ENCODE results near the gene STX18. TPM values are rescaled to one million over a fixed set of nuclear protein-coding genes. Genes with fewer than 3 reads are reported as not detected.
A peak's percentile ranks its signal among the peaks of the same experiment; 100 is the strongest.

STX18 gene
- total and polyA plus RNA-seq, 2 donors (not counting 1 experiment from before 2014, with no cell fraction given): 27.4 to 28.2 TPM

- H4K20me1 ChIP-seq (ENCODE audit: control insufficient read depth, extremely low read depth, insufficient read depth, low read length): no peaks in the 10 kb centered on the region
- no peak overlapping the region for H2AFZ ChIP-seq (ENCODE audit: low read length)
- H3K4me2 ChIP-seq (ENCODE audit: extremely low read depth, insufficient read depth, low read length): no peak overlapping the region
- H3K9ac ChIP-seq (ENCODE audit: insufficient read depth, low read length): no peak overlapping the region
- TF ChIP-seq CTCF (conservative IDR thresholded peaks at IDR 0.05 in 1 of 2, IDR thresholded peaks at IDR 0.05 in 1 of 2; ENCODE audit: low read depth in 1 of 2, low read length in 2 of 2): no peak
- no peak for TF ChIP-seq EZH2 (IDR thresholded peaks at IDR 0.05; ENCODE audit: low read length, missing control alignments)
- H3K36me3 ChIP-seq (ENCODE audit: control insufficient read depth, insufficient read depth, low read length): no peaks in the 10 kb centered on the region
- no peaks in the 10 kb centered on the region for H3K27me3 ChIP-seq (ENCODE audit: control insufficient read depth, insufficient read depth, low read length)
- H3K79me2 ChIP-seq (ENCODE audit: control insufficient read depth, insufficient read depth, low read length): peaks cover 1% of the 10 kb centered on the region
- no peaks in the 10 kb centered on the region for H3K9me3 ChIP-seq (ENCODE audit: control insufficient read depth, insufficient read depth, low read depth, low read length)
- no peak overlapping the region for H3K4me3 ChIP-seq (replicated peaks in 1 of 4; ENCODE audit: control extremely low read depth in 1 of 4, insufficient read depth in 1 of 4, low read depth in 3 of 4, low read length in 4 of 4)
- H3K4me1 ChIP-seq (ENCODE audit: control insufficient read depth, extremely low read depth, insufficient read depth, low read length): peaks cover 3% of the 10 kb centered on the region
- DNase-seq (ENCODE audit: low read depth in 2 of 2): no peak
- no peak overlapping the region for H3K27ac ChIP-seq (ENCODE audit: insufficient read depth, low read length)
Observed at GRCh38 chr4:4485806-4486205, 56.0 kb downstream of the STX18 start.

GRCh38 chr4:4481399-4481994 is 60.4 kb downstream of the STX18 start:
- H3K27ac ChIP-seq (ENCODE audit: insufficient read depth, low read length): no peak overlapping the region
- H3K4me2 ChIP-seq (ENCODE audit: extremely low read depth, insufficient read depth, low read length): no peak overlapping the region
- H3K9ac ChIP-seq (ENCODE audit: insufficient read depth, low read length): no peak overlapping the region
- TF ChIP-seq CTCF (conservative IDR thresholded peaks at IDR 0.05 in 1 of 2, IDR thresholded peaks at IDR 0.05 in 1 of 2; ENCODE audit: low read depth in 1 of 2, low read length in 2 of 2) (no peak), EZH2 (IDR thresholded peaks at IDR 0.05; ENCODE audit: low read length, missing control alignments) (no peak)
- no peaks in the 10 kb centered on the region for H3K36me3 ChIP-seq (ENCODE audit: control insufficient read depth, insufficient read depth, low read length)
- H3K4me3 ChIP-seq (replicated peaks in 1 of 4; ENCODE audit: control extremely low read depth in 1 of 4, insufficient read depth in 1 of 4, low read depth in 3 of 4, low read length in 4 of 4): no peak overlapping the region
- H4K20me1 ChIP-seq (ENCODE audit: control insufficient read depth, extremely low read depth, insufficient read depth, low read length): no peaks in the 10 kb centered on the region
- peaks cover 5% of the 10 kb centered on the region for H3K4me1 ChIP-seq (ENCODE audit: control insufficient read depth, extremely low read depth, insufficient read depth, low read length)
- H3K9me3 ChIP-seq (ENCODE audit: control insufficient read depth, insufficient read depth, low read depth, low read length): no peaks in the 10 kb centered on the region
- no peak overlapping the region for H2AFZ ChIP-seq (ENCODE audit: low read length)
- DNase-seq (ENCODE audit: low read depth in 2 of 2): peak in 1 of 2 donors; percentile 55
- H3K27me3 ChIP-seq (ENCODE audit: control insufficient read depth, insufficient read depth, low read length): no peaks in the 10 kb centered on the region
- peaks cover 6% of the 10 kb centered on the region for H3K79me2 ChIP-seq (ENCODE audit: control insufficient read depth, insufficient read depth, low read length)

- Histone ChIP-seq H3K4me3 (replicated peaks in 1 of 4; ENCODE audit: control extremely low read depth in 1 of 4, insufficient read depth in 1 of 4, low read depth in 3 of 4, low read length in 4 of 4) (no peak overlapping the region), H3K9me3 (ENCODE audit: control insufficient read depth, insufficient read depth, low read depth, low read length) (no peaks in the 10 kb centered on the region), H3K4me2 (ENCODE audit: extremely low read depth, insufficient read depth, low read length) (no peak overlapping the region), H3K9ac (ENCODE audit: insufficient read depth, low read length) (no peak overlapping the region), H4K20me1 (ENCODE audit: control insufficient read depth, extremely low read depth, insufficient read depth, low read length) (no peaks in the 10 kb centered on the region), H3K79me2 (ENCODE audit: control insufficient read depth, insufficient read depth, low read length) (peaks cover 6% of the 10 kb centered on the region), H3K27me3 (ENCODE audit: control insufficient read depth, insufficient read depth, low read length) (no peaks in the 10 kb centered on the region), H3K36me3 (ENCODE audit: control insufficient read depth, insufficient read depth, low read length) (no peaks in the 10 kb centered on the region), H2AFZ (ENCODE audit: low read length) (no peak overlapping the region), H3K4me1 (ENCODE audit: control insufficient read depth, extremely low read depth, insufficient read depth, low read length) (peaks cover 5% of the 10 kb centered on the region), H3K27ac (ENCODE audit: insufficient read depth, low read length) (no peak overlapping the region)
- TF ChIP-seq CTCF (conservative IDR thresholded peaks at IDR 0.05 in 1 of 2, IDR thresholded peaks at IDR 0.05 in 1 of 2; ENCODE audit: low read depth in 1 of 2, low read length in 2 of 2) (peak; percentile 41 to 65), EZH2 (IDR thresholded peaks at IDR 0.05; ENCODE audit: low read length, missing control alignments) (no peak)
- peak; percentile 33 to 43 for DNase-seq (ENCODE audit: low read depth in 2 of 2)
Observed at GRCh38 chr4:4480685-4481398, 61.0 kb downstream of the STX18 start.
